HG03575 (cell line): ENCODE results near the gene ZKSCAN5.
"Not testable (repeated sequence)": the region's sequence is repeated elsewhere in the genome, so short reads cannot be mapped to it uniquely, and the experiment has no call there.

Experiments used
- ATAC-seq: cut with Tn5 transposase; IDR thresholded peaks from one replicate; pipeline ENCODE4 v1.9.1; 2021; ENCODE audit not compliant: unreplicated experiment, insufficient number of reproducible peaks, low FRiP score; ENCODE audit errors: extremely low read depth

The ZKSCAN5 gene

DNA sequence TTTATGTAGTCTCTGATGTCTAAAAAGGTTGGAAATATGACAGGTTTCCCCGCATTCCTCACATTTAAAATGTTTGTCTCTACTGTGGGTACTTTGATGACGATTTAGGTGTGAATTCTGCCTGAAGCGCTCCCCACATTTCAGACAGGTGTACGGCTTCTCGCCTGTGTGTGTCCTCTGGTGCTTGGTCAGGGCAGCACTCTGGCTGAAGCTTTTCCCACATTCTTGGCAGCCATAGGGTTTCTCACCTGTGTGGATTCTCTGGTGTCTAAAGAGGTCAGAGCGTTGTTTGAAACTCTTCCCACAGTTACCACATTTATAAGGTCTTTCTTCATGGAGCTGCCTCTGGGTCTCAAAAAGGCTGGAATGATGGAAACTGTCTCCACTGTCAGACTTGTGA is 10.6 kb upstream of the ZKSCAN5 start:
- no peak for ATAC-seq

DNA sequence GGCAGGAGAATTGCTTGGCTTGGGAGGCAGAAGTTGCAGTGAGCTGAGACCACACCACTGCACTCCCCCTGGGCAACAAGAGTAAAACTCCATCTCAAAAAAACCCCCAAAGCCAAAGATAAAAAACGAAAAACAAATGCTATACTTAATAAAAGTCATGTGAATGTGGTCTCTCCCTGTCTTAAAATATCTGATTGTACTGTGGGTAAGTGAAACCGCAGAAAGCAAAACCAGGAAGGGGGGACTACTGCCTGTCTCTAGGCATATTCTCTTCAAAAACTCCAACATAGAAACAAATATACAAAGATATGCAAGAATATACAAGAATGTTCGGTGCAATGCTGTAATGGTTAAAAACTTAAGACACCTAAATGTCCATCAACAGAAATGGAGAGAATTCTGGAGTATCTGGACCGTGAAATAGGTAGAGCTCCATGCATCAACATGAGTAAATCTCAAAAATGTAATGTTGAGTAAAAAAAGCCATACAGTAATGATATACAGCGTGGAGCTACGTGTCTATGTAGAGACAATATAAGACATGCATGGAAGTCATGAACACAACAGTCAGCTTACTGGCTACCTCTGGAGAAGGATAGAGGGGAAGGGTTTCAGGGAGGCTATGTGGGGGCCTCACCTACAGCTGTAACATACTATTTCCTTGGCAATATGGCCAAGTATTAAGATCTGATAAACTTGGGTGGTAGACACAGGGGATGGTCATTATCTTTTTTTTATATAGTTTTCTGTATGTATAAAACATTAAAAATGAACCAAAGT is 6.5 kb upstream of the ZKSCAN5 start:
- ATAC-seq, result no peak

DNA sequence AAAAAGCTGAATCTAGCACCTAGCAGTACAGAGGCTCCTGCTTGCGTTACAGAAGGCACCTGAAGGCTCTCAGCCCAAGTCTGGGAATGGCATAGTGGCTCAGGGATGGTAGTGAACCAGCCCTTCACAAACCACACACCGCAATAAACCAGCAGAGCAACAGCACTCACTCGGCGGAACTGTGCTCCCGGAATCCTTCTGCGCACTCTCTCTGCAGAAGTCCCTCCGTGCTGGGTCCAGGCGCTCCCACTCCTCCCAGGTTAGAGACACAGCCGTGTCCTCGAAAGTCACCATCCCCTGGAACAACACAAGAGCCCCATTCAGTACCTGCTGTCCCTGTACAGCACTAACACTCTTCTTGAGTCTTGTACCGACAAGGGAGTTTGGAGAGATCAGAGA is 5.9 kb upstream of the ZKSCAN5 start:
- ATAC-seq, result no peak

DNA sequence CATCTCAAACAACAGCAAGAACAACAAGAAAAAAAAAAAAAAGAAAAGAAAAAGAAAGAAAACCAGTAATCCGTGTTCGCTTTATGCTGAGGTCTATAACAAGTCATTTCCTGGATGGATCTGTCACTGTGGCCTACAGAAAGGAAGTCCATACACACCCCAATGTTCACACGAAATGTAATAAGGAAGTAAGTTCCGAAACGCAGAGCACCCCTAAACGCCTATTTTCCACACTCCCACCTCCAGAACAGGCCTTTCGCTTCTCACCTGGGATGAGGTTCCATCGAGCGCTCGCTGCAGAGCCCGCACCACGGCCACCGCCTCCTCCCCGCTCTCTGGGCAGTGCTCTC is 5.1 kb upstream of the ZKSCAN5 start:
- no peak for ATAC-seq

GRCh38 chr7:99499721-99500636 is 4.5 kb upstream of the ZKSCAN5 start, which contains the start of gene ZNF394:
Gene ZNF394 (minus strand): TSS chr7:99500281. CDS start chr7:99500093, 188 bp downstream.
- ATAC-seq, result no peak

DNA sequence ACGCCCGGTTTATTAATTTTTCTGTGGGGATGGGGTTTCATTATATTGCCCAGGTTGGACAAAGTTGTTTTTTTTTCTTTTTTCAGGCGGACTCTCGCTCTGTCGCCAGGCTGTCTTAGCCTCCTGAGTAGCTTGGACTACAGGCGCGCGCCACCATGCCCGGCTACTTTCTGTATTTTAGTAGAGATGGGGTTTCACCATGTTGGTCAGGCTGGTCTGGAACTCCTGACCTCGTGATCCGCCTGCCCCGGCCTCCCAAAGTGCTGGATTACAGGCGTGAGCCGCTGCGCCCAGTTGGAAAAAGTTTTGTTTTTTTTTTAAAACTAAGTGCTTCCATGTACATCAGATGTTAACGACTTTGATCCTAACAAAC is 3.8 kb upstream of the ZKSCAN5 start:
- no peak for ATAC-seq

DNA sequence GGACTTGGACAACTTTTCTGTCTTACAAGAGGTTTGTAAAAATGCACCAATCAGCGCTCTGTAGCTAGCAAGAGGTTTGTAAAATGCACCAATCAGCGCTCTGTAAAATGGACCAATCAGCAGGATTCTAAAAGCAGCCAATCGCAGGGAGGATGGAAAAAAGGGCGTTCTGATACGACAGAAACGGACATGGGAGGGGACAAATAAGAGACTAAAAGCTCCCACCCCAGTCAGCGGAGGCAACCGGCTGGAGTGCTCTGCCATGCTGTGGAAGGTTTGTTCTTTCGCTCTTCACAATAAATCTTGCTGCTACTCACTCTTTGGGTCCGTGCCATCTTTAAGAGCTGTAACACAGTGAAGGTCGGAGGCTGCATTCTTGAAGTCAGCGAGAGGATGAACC is 3.2 kb upstream of the ZKSCAN5 start:
- ATAC-seq, result not testable (repeated sequence)

- ATAC-seq, result no peak
Measured at GRCh38 chr7:99504281-99504602, 220 bp upstream of the ZKSCAN5 start.

GRCh38 chr7:99505324-99505662 is 831 bp downstream of the ZKSCAN5 start:
- ATAC-seq, result no peak

GRCh38 chr7:99514050-99514449 is 9.6 kb downstream of the ZKSCAN5 start:
- ATAC-seq, result no peak

GRCh38 chr7:99521399-99521798 is 16.9 kb downstream of the ZKSCAN5 start:
- no peak for ATAC-seq

- no peak for ATAC-seq
Measured at GRCh38 chr7:99525713-99526440, 21.4 kb downstream of the ZKSCAN5 start.

GRCh38 chr7:99531354-99531765 is 26.9 kb downstream of the ZKSCAN5 start:
- ATAC-seq, result no peak

- ATAC-seq, result no peak
Measured at GRCh38 chr7:99535667-99536066, 31.2 kb downstream of the ZKSCAN5 start.

DNA sequence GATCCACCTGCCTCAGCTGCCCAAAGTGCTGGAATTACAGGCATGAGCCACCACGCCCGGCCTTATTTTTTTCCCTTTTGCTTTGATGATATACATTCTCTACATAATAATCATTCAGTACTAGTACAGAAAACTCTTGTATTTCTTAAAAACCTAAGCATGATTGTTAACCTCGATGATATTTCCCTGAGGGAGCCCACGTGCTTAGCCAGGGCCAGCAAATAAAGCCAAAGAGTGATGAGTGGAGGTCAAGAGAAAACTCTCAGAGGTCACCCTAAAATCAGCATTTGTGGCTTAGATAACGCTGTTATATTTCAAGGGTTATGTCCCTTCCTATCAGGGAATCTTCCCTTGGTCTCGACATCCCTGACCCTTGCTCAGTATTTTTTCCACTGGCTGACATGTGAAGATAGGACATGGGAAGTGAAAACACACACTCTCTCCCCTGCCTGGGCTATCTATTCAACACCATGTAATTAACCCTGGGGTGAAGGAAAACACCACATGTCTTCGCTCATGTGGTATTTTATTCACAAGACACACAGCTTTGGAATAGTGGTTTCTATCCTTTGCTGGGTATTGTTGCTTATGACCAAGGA is 34.9 kb downstream of the ZKSCAN5 start:
- no peak for ATAC-seq

- ATAC-seq, result no peak
Measured at GRCh38 chr7:99540542-99540941, 36.1 kb downstream of the ZKSCAN5 start.

- no peak for ATAC-seq
Measured at GRCh38 chr7:99541212-99541611, 36.8 kb downstream of the ZKSCAN5 start.

- no peak for ATAC-seq
Measured at GRCh38 chr7:99543081-99543671, 38.7 kb downstream of the ZKSCAN5 start.

- ATAC-seq, result no peak
Measured at GRCh38 chr7:99543916-99544315, 39.5 kb downstream of the ZKSCAN5 start.
